CD14-positive monocyte (primary cell): Measurements from ENCODE around the gene CYP27C1. TPM values are rescaled to one million over a fixed set of nuclear protein-coding genes. Genes with fewer than 3 reads are reported as not detected.
"Not testable (repeated sequence)": the region's sequence is repeated elsewhere in the genome, so short reads cannot be mapped to it uniquely, and the experiment has no call there.

ENCODE experiments used
- DNase-seq, 3 donors: peaks; one replicate each; pipeline ENCODE4 v3.0.0-alpha.2; 2011 to 2022
- H2AFZ ChIP-seq: 2 replicates; pipeline ENCODE4 v1.6.0; 2012; ENCODE audit warnings: mild to moderate bottlenecking, low read depth, low read length, inconsistent platforms; ENCODE audit not compliant: insufficient read depth, poor library complexity, severe bottlenecking
- H3K27ac ChIP-seq, 2 donors: 1 replicate in 1 of 2; 2 replicates in 1 of 2; pipeline ENCODE4 v1.5.1; 2012 to 2013; ENCODE audit warnings: low read length in 2 of 2, control low read depth in 1 of 2, inconsistent platforms in 1 of 2, low read depth in 1 of 2, mild to moderate bottlenecking in 1 of 2
- H3K27me3 ChIP-seq, 2 donors: one replicate each; pipeline versions ENCODE4 v1.6.0 to v1.6.1; 2011 to 2013; ENCODE audit warnings: low read length in 2 of 2; ENCODE audit not compliant: control insufficient read depth in 2 of 2, insufficient read depth in 2 of 2
- H3K36me3 ChIP-seq, 2 donors: replicated peaks in 1 of 2; 1 replicate in 1 of 2; 2 replicates in 1 of 2; pipeline versions ENCODE4 v1.5.1 to v1.6.1; 2012 to 2013; ENCODE audit warnings: low read length in 2 of 2, control low read depth in 1 of 2, inconsistent platforms in 1 of 2, mild to moderate bottlenecking in 1 of 2; ENCODE audit not compliant: insufficient read depth in 2 of 2, control insufficient read depth in 1 of 2
- H3K4me1 ChIP-seq, 2 donors: 1 replicate in 1 of 2; 2 replicates in 1 of 2; pipeline versions ENCODE4 v1.5.1 to v1.6.1; 2012 to 2013; ENCODE audit warnings: low read length in 2 of 2, control low read depth in 1 of 2, inconsistent platforms in 1 of 2, mild to moderate bottlenecking in 1 of 2, moderate library complexity in 1 of 2; ENCODE audit not compliant: insufficient read depth in 2 of 2, control insufficient read depth in 1 of 2
- H3K4me2 ChIP-seq: replicated peaks from 2 replicates; pipeline ENCODE3; 2012; ENCODE audit warnings: low read length, moderate library complexity, mild to moderate bottlenecking; ENCODE audit not compliant: poor library complexity, severe bottlenecking; ENCODE audit errors: extremely low read depth
- H3K4me3 ChIP-seq, 3 experiments: fragments of 200-600 bp in 1 of 3; sonication (generic) in 1 of 3; replicated peaks in 1 of 3; 1 replicate in 2 of 3; 2 replicates in 1 of 3; pipeline ENCODE4 v1.5.1; 2011 to 2013; ENCODE audit warnings: low read length in 3 of 3, mild to moderate bottlenecking in 3 of 3, control low read depth in 2 of 3, low read depth in 2 of 3, inconsistent platforms in 1 of 3, moderate library complexity in 1 of 3
- H3K79me2 ChIP-seq: 2 replicates; pipeline ENCODE4 v1.6.0; 2012; ENCODE audit warnings: mild to moderate bottlenecking, control low read depth, inconsistent platforms, low read length, moderate library complexity; ENCODE audit not compliant: insufficient read depth
- H3K9ac ChIP-seq: 2 replicates; pipeline ENCODE4 v1.6.0; 2017; ENCODE audit warnings: low read length, mild to moderate bottlenecking; ENCODE audit not compliant: insufficient read depth, poor library complexity, severe bottlenecking
- H3K9me3 ChIP-seq, 2 donors: replicated peaks in 1 of 2; 1 replicate in 1 of 2; 2 replicates in 1 of 2; pipeline versions ENCODE4 v1.5.1 to v1.6.1; 2012 to 2013; ENCODE audit warnings: low read length in 2 of 2, control low read depth in 1 of 2; ENCODE audit not compliant: control insufficient read depth in 1 of 2, insufficient read depth in 1 of 2
- H4K20me1 ChIP-seq: 2 replicates; pipeline ENCODE4 v1.6.0; 2012; ENCODE audit warnings: mild to moderate bottlenecking, low read length, control low read depth, moderate library complexity; ENCODE audit not compliant: insufficient read depth
- H3K27ac Mint-ChIP-seq, 7 donors: one replicate each; pipeline ENCODE4 v1.8.0; 2020; ENCODE audit warnings: mild to moderate bottlenecking in 7 of 7, mixed read lengths in 7 of 7, moderate library complexity in 6 of 7, inconsistent platforms in 2 of 7
- H3K27me3 Mint-ChIP-seq, 3 donors: one replicate each; pipeline ENCODE4 v1.8.0; 2021 to 2022; ENCODE audit warnings: low read depth in 3 of 3, mild to moderate bottlenecking in 3 of 3, mixed read lengths in 3 of 3, moderate library complexity in 3 of 3, inconsistent platforms in 1 of 3
- H3K36me3 Mint-ChIP-seq, 2 donors: one replicate each; pipeline ENCODE4 v1.8.0; 2020; ENCODE audit warnings: mixed read lengths in 2 of 2, inconsistent platforms in 1 of 2, mild to moderate bottlenecking in 1 of 2
- H3K4me1 Mint-ChIP-seq: one replicate; pipeline ENCODE4 v1.8.0; 2020; ENCODE audit warnings: mild to moderate bottlenecking, mixed read lengths
- H3K4me3 Mint-ChIP-seq, 2 donors: one replicate each; pipeline ENCODE4 v1.8.0; 2020; ENCODE audit warnings: mild to moderate bottlenecking in 2 of 2, mixed read lengths in 2 of 2, moderate library complexity in 1 of 2
- H3K9me3 Mint-ChIP-seq, 7 donors: one replicate each; pipeline ENCODE4 v1.8.0; 2020 to 2022; ENCODE audit warnings: mixed read lengths in 7 of 7, mild to moderate bottlenecking in 6 of 7, moderate library complexity in 6 of 7, inconsistent platforms in 2 of 7
- WGBS: methylation state at CpG from one replicate; pipeline ENCODE4 v1.1.5; 2013; ENCODE audit warnings: missing lambda C conversion rate; ENCODE audit not compliant: insufficient coverage; 5-methylcytosine and 5-hydroxymethylcytosine counted together
- intact Hi-C, 2 donors: fragments of 100-400 bp; cut with micrococcal nuclease; formaldehyde crosslinking; loops; one replicate each; pipeline versions ENCODE4 v1.15.0 to v1.15.1; 2023
- polyA plus RNA-seq, 3 donors: library from polyadenylated mRNA; depleted of rRNA in 1 of 3; unstranded in 2 of 3; stranded (reverse) in 1 of 3; fragments of 300-500 nt in 2 of 3; fragments of >200 nt in 1 of 3; fragmentation: Illumina TruSeq in 2 of 3; gene quantifications; 1 replicate in 2 of 3; 2 replicates in 1 of 3; pipeline ENCODE4 v1.2.3, GENCODE V29; 2012 to 2021
- TF ChIP-seq, protein P1 (sequence below): fragments of 200-600 bp; IDR thresholded peaks from one replicate; pipeline ENCODE4 v1.8.0; 2022; ENCODE audit warnings: antibody characterized with exemption, mild to moderate bottlenecking

The CYP27C1 gene
- polyA plus RNA-seq, 3 donors: not detected

DNA sequence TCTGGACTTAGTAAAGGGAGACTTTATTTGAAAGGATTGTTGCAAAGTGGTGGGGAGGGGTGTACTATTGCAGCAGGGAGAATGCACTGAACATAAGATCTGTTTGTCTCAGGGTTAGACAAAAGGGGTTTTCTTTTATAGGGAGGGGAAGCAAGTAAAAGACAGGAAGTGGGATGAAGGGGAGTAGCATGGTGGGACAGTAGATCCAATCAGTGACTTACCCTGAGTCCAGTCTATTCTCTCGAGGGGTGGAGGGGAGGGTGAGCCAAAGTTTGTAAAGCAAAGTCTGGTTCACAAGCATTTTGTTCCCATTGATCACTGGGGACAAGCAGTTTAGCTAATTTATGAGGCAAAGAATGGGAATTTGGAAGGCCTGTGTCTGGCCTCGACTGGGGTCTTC, 35.0 kb upstream of the CYP27C1 start:
- peaks cover 52 to 53% of the 10 kb centered on the region in 2 donors for H3K36me3 Mint-ChIP-seq
- Histone ChIP-seq H4K20me1 (no peaks in the 10 kb centered on the region), H3K4me1 (no peaks in the 10 kb centered on the region), H3K27me3 (no peaks in the 10 kb centered on the region), H2AFZ (no peak overlapping the region), H3K4me2 (no peak overlapping the region), H3K9ac (no peak overlapping the region), H3K79me2 (no peaks in the 10 kb centered on the region), H3K36me3 (peaks cover 37 to 48% of the 10 kb centered on the region in 2 donors), H3K4me3 (no peak overlapping the region), H3K27ac (no peak overlapping the region), H3K9me3 (no peaks in the 10 kb centered on the region)
- H3K27me3 Mint-ChIP-seq: peaks cover 0 to 2% (median 0%) of the 10 kb centered on the region in 3 donors
- TF ChIP-seq, protein P1, sequence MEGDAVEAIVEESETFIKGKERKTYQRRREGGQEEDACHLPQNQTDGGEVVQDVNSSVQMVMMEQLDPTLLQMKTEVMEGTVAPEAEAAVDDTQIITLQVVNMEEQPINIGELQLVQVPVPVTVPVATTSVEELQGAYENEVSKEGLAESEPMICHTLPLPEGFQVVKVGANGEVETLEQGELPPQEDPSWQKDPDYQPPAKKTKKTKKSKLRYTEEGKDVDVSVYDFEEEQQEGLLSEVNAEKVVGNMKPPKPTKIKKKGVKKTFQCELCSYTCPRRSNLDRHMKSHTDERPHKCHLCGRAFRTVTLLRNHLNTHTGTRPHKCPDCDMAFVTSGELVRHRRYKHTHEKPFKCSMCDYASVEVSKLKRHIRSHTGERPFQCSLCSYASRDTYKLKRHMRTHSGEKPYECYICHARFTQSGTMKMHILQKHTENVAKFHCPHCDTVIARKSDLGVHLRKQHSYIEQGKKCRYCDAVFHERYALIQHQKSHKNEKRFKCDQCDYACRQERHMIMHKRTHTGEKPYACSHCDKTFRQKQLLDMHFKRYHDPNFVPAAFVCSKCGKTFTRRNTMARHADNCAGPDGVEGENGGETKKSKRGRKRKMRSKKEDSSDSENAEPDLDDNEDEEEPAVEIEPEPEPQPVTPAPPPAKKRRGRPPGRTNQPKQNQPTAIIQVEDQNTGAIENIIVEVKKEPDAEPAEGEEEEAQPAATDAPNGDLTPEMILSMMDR: no peak
- peaks cover 2% of the 10 kb centered on the region for H3K4me1 Mint-ChIP-seq
- H3K9me3 Mint-ChIP-seq: peaks cover 0 to 2% (median 0%) of the 10 kb centered on the region in 7 donors
- 100% methylated on average over 1 of the region's 2 CpGs for WGBS
- peak overlapping the region in 1 of 7 donors; percentile 19 for H3K27ac Mint-ChIP-seq
- H3K4me3 Mint-ChIP-seq: no peak overlapping the region
- intact Hi-C loops: no loop called here
- no peak for DNase-seq

DNA sequence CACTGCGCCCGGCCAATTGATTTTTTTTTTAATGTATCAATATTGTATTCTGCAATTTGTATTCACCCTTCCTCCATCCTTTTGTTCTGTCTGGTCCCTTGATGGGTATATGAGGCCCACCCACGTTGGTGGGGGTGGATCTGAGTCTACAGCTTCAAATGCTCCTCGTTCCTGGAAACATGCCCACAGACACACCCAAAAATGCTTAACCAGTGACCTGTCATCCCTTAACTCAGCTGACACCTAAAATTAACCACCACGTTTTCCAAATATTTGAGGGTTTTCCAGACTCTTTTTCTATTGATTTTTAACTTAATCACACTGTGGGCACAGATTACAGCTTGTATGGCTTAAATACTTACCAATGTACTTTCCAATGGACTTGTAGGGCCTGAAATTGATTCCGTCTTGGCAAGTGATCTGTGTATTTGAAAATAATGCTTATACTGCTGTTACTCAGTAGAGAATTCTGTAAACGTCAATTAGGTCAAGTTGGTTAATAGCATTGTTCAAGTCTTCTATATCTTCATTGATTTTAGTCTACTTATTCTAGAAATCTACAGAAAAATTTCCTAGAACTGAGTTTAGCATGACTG, 34.4 kb upstream of the CYP27C1 start:
- TF ChIP-seq, protein P1: no peak
- Histone ChIP-seq H3K4me2 (no peak overlapping the region), H3K9ac (no peak overlapping the region), H3K36me3 (peaks cover 31 to 41% of the 10 kb centered on the region in 2 donors), H4K20me1 (no peaks in the 10 kb centered on the region), H3K4me3 (no peak overlapping the region), H3K4me1 (no peaks in the 10 kb centered on the region), H3K9me3 (no peaks in the 10 kb centered on the region), H2AFZ (no peak overlapping the region), H3K27ac (no peak overlapping the region), H3K79me2 (no peaks in the 10 kb centered on the region), H3K27me3 (no peaks in the 10 kb centered on the region)
- DNase-seq: no peak
- Mint-ChIP-seq H3K4me3 (no peak overlapping the region), H3K4me1 (peaks cover 2% of the 10 kb centered on the region), H3K9me3 (peaks cover 0 to 2% (median 0%) of the 10 kb centered on the region in 7 donors), H3K27ac (no peak overlapping the region), H3K27me3 (peaks cover 0 to 2% (median 0%) of the 10 kb centered on the region in 3 donors), H3K36me3 (peaks cover 45 to 46% of the 10 kb centered on the region in 2 donors)
- intact Hi-C loops: no loop called here
- 94% methylated on average over 2 of the region's 7 CpGs for WGBS

DNA sequence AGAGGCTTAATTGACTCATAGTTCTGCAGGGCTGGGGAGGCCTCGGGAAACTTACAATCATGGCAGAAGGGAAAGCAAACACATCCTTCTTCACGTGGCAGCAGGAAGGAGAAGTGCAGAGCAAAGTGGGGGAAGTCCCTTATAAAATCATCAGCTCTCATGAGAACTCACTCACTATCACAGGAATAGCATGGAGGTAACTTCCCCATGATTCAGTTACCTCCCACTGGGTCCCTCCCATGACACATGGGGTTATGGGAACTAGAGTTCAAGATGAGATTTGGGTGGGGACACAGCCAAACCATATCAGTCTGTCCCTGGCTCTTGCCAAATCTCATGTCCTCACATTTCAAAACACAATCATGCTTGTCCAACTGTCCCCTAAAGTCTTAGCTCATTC, 21.1 kb upstream of the CYP27C1 start:
- Mint-ChIP-seq H3K27ac (peak overlapping the region in 1 of 7 donors; percentile 2), H3K9me3 (peaks cover 30 to 39% (median 31%) of the 10 kb centered on the region in 7 donors)
- H3K4me1 ChIP-seq, H3K79me2 ChIP-seq, H3K36me3 Mint-ChIP-seq, H3K27me3 ChIP-seq, H3K4me2 ChIP-seq, H3K4me3 Mint-ChIP-seq, H3K27me3 Mint-ChIP-seq, H3K9ac ChIP-seq, H4K20me1 ChIP-seq, H3K4me3 ChIP-seq, intact Hi-C loops, H3K36me3 ChIP-seq, H2AFZ ChIP-seq, H3K27ac ChIP-seq, H3K4me1 Mint-ChIP-seq: not testable (repeated sequence)
- WGBS: no CpG with 5 or more reads among the region's 2 CpGs
- peak; percentile 31 to 79 (median 38) for DNase-seq
- H3K9me3 ChIP-seq: peaks cover 19 to 33% of the 10 kb centered on the region in 2 donors
